T-cell (primary cell): ENCODE data around the gene FOXQ1. TPM values are rescaled to one million over a fixed set of nuclear protein-coding genes. Genes with fewer than 3 reads are reported as not detected.

Experiments used
- ATAC-seq, 4 experiments: fragments of 200-7000 bp in 3 of 4; fragments of 150-1000 bp in 1 of 4; cut with Tn5 transposase; replicated peaks in 1 of 4; 1 replicate in 3 of 4; 2 replicates in 1 of 4; pipeline ENCODE4 v1.10.0; 2021; ENCODE audit warnings: moderate library complexity in 3 of 4, mild to moderate bottlenecking in 2 of 4, moderate number of reproducible peaks in 1 of 4
- CTCF ChIA-PET, 2 donors: fragments of 300-600 bp; sonication (Branson Sonifier 250); formaldehyde crosslinking; loops; one replicate each; lab custom pipeline; 2022; ENCODE audit warnings: antibody characterized with exemption in 2 of 2; lab: Charles Lee
- POLR2A ChIA-PET, 2 donors: fragments of 300-600 bp; sonication (Branson Sonifier 250); formaldehyde crosslinking; loops; one replicate each; lab custom pipeline; 2022; ENCODE audit warnings: antibody characterized with exemption in 2 of 2; lab: Charles Lee
- DNase-seq, 35 experiments: peaks; one replicate each; pipeline versions ENCODE4 v3.0.0 to v3.0.0-alpha.2; 2013 to 2023
- H3K27ac ChIP-seq: one replicate; pipeline ENCODE4 v1.5.1; 2013; ENCODE audit warnings: low read length
- H3K27me3 ChIP-seq, 2 experiments: replicated peaks in 1 of 2; 1 replicate in 1 of 2; 2 replicates in 1 of 2; pipeline versions ENCODE4 v1.6.1 to v1.7.0; 2013; ENCODE audit warnings: low read length in 1 of 2, mixed read lengths in 1 of 2; ENCODE audit not compliant: control insufficient read depth in 2 of 2, insufficient read depth in 2 of 2; ENCODE audit errors: extremely low read depth in 1 of 2
- H3K36me3 ChIP-seq, 2 donors: 1 replicate in 1 of 2; 2 replicates in 1 of 2; pipeline versions ENCODE4 v1.6.1 to v1.7.0; 2013; ENCODE audit warnings: low read length in 1 of 2; ENCODE audit not compliant: control insufficient read depth in 2 of 2, insufficient read depth in 1 of 2; ENCODE audit errors: extremely low read depth in 1 of 2
- H3K4me1 ChIP-seq, 2 experiments: 1 replicate in 1 of 2; 2 replicates in 1 of 2; pipeline versions ENCODE4 v1.6.1 to v1.7.0; 2013; ENCODE audit warnings: low read length in 2 of 2, mixed read lengths in 1 of 2; ENCODE audit not compliant: insufficient read depth in 2 of 2, control insufficient read depth in 1 of 2; ENCODE audit errors: extremely low read depth in 1 of 2
- H3K4me3 ChIP-seq, 2 donors: 1 replicate in 1 of 2; 2 replicates in 1 of 2; pipeline versions ENCODE4 v1.5.1 to v1.7.0; 2013; ENCODE audit warnings: mild to moderate bottlenecking in 2 of 2, low read length in 1 of 2, moderate library complexity in 1 of 2; ENCODE audit not compliant: control insufficient read depth in 1 of 2; ENCODE audit errors: extremely low read depth in 1 of 2
- H3K9me3 ChIP-seq: 2 replicates; pipeline ENCODE4 v1.7.0; 2013
- H3K27ac Mint-ChIP-seq, 2 donors: one replicate each; pipeline ENCODE4 v1.8.0; 2020 to 2021; ENCODE audit warnings: mild to moderate bottlenecking in 2 of 2, mixed read lengths in 2 of 2
- H3K27me3 Mint-ChIP-seq, 2 donors: one replicate each; pipeline ENCODE4 v1.8.0; 2021 to 2022; ENCODE audit warnings: mixed read lengths in 2 of 2
- H3K36me3 Mint-ChIP-seq: one replicate; pipeline ENCODE4 v1.8.0; 2021; ENCODE audit warnings: mixed read lengths
- H3K4me1 Mint-ChIP-seq, 3 donors: one replicate each; pipeline ENCODE4 v1.8.0; 2020 to 2022; ENCODE audit warnings: mixed read lengths in 3 of 3, mild to moderate bottlenecking in 1 of 3
- H3K4me3 Mint-ChIP-seq, 3 donors: one replicate each; pipeline ENCODE4 v1.8.0; 2020 to 2022; ENCODE audit warnings: mild to moderate bottlenecking in 3 of 3, mixed read lengths in 3 of 3, moderate library complexity in 3 of 3
- H3K9me3 Mint-ChIP-seq, 3 donors: one replicate each; pipeline ENCODE4 v1.8.0; 2020 to 2022; ENCODE audit warnings: mixed read lengths in 3 of 3
- WGBS: methylation state at CpG from one replicate; pipeline ENCODE4 v1.1.5; 2013; ENCODE audit warnings: missing lambda C conversion rate; ENCODE audit not compliant: insufficient coverage; 5-methylcytosine and 5-hydroxymethylcytosine counted together
- total RNA-seq, 35 experiments: library from RNA in 6 of 35; stranded (reverse) in 6 of 35; fragments of 120-200 nt in 1 of 35; gene quantifications; one replicate each; pipeline versions ENCODE4 v1.2.1 to v1.2.4 and lab custom pipeline; 2013 to 2026

The FOXQ1 gene
- total RNA-seq, 5 donors from 2014 or later (not counting 1 experiment from before 2014, with no cell fraction given), result 0.09 TPM; not detected in 4

DNA sequence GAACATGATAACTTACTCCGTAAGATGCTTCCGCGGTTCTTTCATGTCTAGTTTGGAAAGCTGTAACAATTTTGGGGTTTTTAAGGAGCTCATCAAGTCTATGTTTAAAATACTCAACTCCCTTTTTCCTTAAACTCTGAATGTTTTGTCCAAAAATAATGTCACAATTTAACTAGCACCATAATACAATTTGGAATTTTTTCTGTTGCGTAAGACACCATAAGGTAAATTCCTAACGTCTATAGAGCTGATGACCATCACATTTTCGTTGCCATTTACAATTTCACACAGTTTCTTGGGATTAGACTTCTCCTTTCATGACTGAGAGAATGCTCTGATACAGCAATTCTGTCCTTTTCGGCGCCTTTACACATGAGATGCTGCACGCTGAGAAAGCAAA lies 50.7 kb downstream of the FOXQ1 start:
- Mint-ChIP-seq H3K36me3 (no peaks in the 10 kb centered on the region), H3K4me1 (no peaks in the 10 kb centered on the region), H3K27me3 (peaks cover 52 to 54% of the 10 kb centered on the region in 2 donors), H3K27ac (no peak overlapping the region), H3K9me3 (no peaks in the 10 kb centered on the region), H3K4me3 (no peak overlapping the region)
- no peak for DNase-seq
- Histone ChIP-seq H3K36me3 (no peaks in the 10 kb centered on the region), H3K4me1 (no peaks in the 10 kb centered on the region), H3K4me3 (no peak overlapping the region), H3K9me3 (no peaks in the 10 kb centered on the region), H3K27me3 (peaks cover 5 to 7% of the 10 kb centered on the region in 2 experiments), H3K27ac (no peak overlapping the region)
- 64% methylated on average over 3 of the region's 9 CpGs for WGBS
- no peak for ATAC-seq
- POLR2A ChIA-PET, result no interaction called here
- CTCF ChIA-PET, result no interaction called here

- no peak overlapping the region for H3K27ac Mint-ChIP-seq
- CTCF ChIA-PET, result no interaction called here
These were observed 51.4 kb downstream of the FOXQ1 start for GRCh38 chr6:1363298-1363697.

GRCh38 chr6:1363729-1364572 lies 52.1 kb downstream of the FOXQ1 start:
- H3K27ac Mint-ChIP-seq, result no peak overlapping the region
- 23% methylated on average over 6 of the region's 16 CpGs for WGBS
- H3K4me1 Mint-ChIP-seq, result no peaks in the 10 kb centered on the region
- Histone ChIP-seq H3K36me3 (no peaks in the 10 kb centered on the region), H3K27ac (no peak overlapping the region), H3K4me3 (no peak overlapping the region), H3K27me3 (peaks cover 5 to 15% of the 10 kb centered on the region in 2 experiments), H3K4me1 (no peaks in the 10 kb centered on the region), H3K9me3 (no peaks in the 10 kb centered on the region)
- H3K4me3 Mint-ChIP-seq, result no peak overlapping the region
- CTCF ChIA-PET, result interaction anchor here in 1 of 2 donors (0.9 kb wide), 1 partner anchor 1247 kb away, joined by 3 read pairs; no protein-coding TSS in a partner anchor
- peaks cover 61 to 66% of the 10 kb centered on the region in 2 donors for H3K27me3 Mint-ChIP-seq
- POLR2A ChIA-PET, result no interaction called here
- H3K36me3 Mint-ChIP-seq, result no peaks in the 10 kb centered on the region
- DNase-seq, result no peak
- no peaks in the 10 kb centered on the region for H3K9me3 Mint-ChIP-seq
- ATAC-seq, result no peak

More at GRCh38 chr6:1363298-1363697, 51.4 kb downstream of the FOXQ1 start:
- no peak overlapping the region for H3K27ac ChIP-seq
- Mint-ChIP-seq H3K27me3 (peaks cover 58 to 60% of the 10 kb centered on the region in 2 donors), H3K9me3 (no peaks in the 10 kb centered on the region), H3K4me1 (no peaks in the 10 kb centered on the region), H3K4me3 (no peak overlapping the region), H3K36me3 (no peaks in the 10 kb centered on the region)
- no CpG with 5 or more reads among the region's 4 CpGs for WGBS
- H3K36me3 ChIP-seq, result no peaks in the 10 kb centered on the region
- no peaks in the 10 kb centered on the region for H3K9me3 ChIP-seq
- H3K27me3 ChIP-seq, result peaks cover 5 to 12% of the 10 kb centered on the region in 2 experiments
- H3K4me3 ChIP-seq, result no peak overlapping the region
- ATAC-seq, result no peak
- POLR2A ChIA-PET, result no interaction called here
- no peak for DNase-seq
- H3K4me1 ChIP-seq, result no peaks in the 10 kb centered on the region

Other genes with a start within 250 kb of the FOXQ1 start
- gene FOXF2, start 77.5 kb downstream of the FOXQ1 start, total RNA-seq, result not detected